Skin epidermis (tissue), 12 donors: ENCODE measurements around the gene C6orf58.
"Not testable (repeated sequence)": the region's sequence is repeated elsewhere in the genome, so short reads cannot be mapped to it uniquely, and the experiment has no call there.

Experiments used
- H3K27ac ChIP-seq, 21 experiments: fragments of 200-600 bp; sonication (generic) in 11 of 21; one replicate each; pipeline ENCODE4 v1.5.0; 2020; ENCODE audit warnings: mild to moderate bottlenecking in 3 of 21, inconsistent platforms in 2 of 21, moderate library complexity in 2 of 21
- H3K4me3 ChIP-seq, 7 experiments: fragments of 200-600 bp; sonication (generic) in 2 of 7; one replicate each; pipeline ENCODE4 v1.5.0; 2020; ENCODE audit warnings: inconsistent platforms in 2 of 7, mild to moderate bottlenecking in 2 of 7, moderate library complexity in 1 of 7

Gene C6orf58

DNA sequence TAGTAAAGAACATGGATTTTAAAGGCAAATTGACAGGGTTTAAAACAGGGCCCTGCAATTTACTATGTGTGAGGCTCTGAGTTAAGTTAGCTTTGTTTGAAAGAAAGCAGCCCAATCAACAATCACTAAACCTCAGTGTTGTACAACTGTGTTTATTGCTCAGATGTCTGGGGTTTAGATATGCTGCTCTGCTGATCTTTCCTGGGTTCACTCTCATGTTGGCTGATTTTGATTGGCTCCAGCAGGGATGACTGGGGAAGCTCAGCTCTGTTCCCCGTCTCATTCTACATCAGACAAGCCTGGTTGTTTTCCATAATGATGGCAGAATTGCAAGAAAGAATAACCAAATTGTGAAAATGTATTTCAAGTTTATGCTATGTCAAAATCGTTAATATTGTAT lies 10.9 kb downstream of the C6orf58 start:
- Histone ChIP-seq H3K27ac (no peak overlapping the region), H3K4me3 (no peak overlapping the region)

DNA sequence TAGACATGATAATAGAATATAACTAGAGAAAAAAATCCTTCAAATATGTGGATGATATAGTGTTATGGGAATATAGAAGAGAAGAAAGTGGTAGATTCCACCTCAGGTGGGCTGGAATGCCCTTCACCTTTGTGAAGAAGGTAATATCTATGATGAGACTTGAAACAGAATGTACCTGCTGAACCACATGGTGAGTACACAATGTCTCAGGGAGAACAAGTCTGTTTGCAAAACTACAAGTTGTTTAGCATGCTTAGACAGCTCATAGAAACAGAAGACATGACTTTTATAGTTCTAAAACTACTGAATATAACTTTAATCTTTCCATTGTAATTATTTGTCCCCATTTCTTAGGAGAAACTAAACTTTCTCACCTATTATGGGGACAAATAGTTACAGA lies 12.2 kb downstream of the C6orf58 start:
- no peak overlapping the region for H3K4me3 ChIP-seq
- H3K27ac ChIP-seq = no peak overlapping the region

DNA sequence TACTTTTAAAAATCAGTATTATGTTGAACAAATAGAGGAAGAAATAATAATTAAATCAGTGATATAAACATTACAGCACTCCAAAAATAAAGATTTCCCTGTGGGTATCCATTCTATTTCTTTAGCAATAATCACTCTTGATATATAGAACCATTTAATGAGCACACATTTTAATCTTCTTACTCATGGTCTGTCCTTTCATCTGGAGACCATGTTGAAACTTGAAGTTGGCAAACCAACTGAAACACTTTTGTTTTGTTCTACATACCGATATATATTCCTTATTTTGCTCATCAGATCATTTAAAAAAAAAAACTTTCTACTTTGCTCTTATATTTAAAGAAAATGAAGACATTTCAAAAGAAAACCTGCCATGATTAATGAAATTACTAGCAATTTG lies 13.4 kb downstream of the C6orf58 start:
- Histone ChIP-seq H3K4me3 (no peak overlapping the region), H3K27ac (no peak overlapping the region)

DNA sequence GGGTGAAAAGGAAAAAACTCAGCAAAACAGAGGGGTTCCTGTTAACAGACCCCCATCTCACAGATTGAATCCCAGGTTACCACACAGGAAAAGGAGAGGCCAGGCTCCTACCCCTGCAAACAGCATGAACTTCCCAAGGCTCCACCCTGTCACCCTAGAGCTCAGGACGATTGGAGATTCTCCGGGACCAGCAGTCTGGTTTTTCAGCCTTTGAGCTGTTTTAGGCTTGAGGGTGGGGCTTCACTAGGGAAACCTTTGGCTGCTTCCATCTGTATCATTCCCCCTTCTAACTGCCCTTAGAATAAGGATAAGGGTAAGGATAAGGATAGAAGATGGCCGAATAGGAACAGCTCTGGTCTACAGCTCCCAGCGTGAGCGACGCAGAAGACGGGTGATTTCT lies 16.0 kb downstream of the C6orf58 start:
- Histone ChIP-seq H3K27ac (no peak overlapping the region), H3K4me3 (no peak overlapping the region)

DNA sequence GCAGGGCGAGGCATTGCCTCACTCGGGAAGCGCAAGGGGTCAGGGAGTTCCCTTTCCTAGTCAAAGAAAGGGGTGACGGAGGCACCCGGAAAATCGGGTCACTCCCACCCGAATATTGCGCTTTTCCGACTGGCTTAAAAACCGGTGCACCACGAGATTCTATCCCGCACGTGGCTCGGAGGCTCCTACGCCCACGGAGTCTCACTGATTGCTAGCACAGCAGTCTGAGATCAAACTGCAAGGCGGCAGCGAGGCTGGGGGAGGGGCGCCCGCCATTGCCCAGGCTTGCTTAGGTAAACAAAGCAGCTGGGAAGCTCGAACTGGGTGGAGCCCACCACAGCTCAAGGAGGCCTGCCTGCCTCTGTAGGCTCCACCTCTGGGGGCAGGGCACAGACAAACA lies 16.5 kb downstream of the C6orf58 start:
- not testable (repeated sequence) for H3K27ac ChIP-seq, H3K4me3 ChIP-seq

DNA sequence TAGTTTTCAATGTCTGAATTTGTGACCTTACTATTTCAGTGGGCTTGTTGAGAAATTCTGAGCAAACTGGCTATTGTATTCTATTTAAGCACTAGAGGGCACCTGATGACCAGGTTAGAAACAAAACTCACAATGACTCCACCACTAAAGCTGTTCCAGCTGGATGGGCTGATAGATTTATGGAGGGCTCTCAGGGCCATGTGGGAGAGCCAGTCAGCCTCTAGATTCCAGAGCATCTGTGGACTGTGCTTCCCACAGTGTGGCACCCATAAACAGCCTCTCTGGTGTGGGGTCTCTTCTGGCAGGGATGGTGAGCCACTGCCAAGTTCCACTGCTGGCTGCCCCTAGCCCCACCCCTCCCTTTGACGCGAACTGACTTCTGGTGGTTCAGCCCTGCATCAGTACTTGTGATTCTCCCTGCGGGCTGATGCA lies 29.2 kb downstream of the C6orf58 start:
- H3K4me3 ChIP-seq = no peak overlapping the region
- H3K27ac ChIP-seq = no peak overlapping the region

DNA sequence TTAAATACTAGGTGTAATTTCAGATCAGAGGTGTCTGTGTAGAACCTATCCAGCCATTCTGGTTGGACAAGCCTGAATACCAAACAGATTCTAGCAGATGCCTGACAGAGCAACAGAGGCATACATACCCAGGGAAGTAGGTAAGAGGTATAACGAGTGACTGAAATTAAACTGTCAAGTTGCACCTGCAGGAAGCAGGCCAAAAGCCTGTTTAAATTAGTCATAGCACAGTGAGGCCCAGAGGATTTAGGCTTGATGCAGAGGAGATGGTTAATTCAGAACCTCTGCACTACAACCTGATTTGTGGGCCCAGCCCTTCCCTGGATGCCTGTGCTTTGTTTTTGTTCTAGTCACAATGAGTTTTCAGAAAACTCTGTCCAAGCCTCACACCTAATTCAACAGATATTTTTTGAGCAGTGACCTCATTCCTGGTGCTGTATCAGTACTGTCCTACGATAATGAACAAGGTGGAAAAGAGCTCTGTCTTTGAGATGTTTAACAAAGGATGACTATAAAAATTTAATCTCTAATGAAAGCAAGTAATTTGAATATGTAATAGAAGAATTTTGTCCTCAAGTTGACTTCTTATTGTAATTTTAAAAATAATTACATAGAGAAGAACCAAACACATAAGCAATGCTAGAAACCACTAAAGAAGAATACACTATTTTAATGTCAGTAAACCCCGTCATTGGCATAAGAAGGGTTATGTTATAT lies 31.7 kb downstream of the C6orf58 start:
- Histone ChIP-seq H3K4me3 (no peak overlapping the region), H3K27ac (no peak overlapping the region)

DNA sequence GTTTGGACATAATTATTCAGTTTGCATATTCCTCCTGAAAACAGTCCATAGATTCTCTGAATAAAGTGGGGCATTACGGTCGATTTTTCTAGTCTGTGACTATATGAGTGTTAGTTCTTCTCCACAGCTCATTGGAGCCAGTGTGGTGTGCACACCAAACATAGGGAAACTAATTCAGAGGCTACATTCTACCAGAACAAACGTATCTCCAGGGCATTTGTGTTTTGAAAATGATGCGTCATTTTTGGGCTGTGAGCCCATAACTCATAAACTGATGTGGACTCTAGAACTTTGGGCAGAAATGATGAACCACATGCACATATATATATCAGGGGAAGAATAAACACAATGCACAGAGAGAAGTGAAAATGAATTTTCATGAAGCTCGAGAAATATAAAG lies 41.8 kb downstream of the C6orf58 start:
- H3K4me3 ChIP-seq = no peak overlapping the region

DNA sequence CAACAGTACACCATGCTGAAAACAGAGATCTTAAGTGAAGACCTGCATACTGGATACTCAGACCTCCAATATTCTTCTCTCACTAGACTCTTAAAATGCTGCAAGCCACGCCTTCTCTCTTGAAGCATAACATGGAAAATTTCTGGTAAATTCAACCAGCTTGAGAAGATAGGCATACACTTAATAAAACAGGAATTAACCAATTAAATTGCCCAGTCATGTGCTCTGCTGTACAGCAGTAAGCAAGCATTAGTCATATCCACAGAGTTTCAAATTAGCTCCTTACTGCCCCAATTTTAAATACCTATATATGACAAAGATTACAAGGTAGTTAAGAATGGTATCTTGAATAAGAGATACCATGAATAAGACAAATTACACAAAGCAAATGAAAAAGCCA lies 53.8 kb downstream of the C6orf58 start:
- Histone ChIP-seq H3K27ac (no peak overlapping the region), H3K4me3 (no peak overlapping the region)

More for the DNA sequence above, 41.8 kb downstream of the C6orf58 start:
- H3K27ac ChIP-seq = no peak overlapping the region

DNA sequence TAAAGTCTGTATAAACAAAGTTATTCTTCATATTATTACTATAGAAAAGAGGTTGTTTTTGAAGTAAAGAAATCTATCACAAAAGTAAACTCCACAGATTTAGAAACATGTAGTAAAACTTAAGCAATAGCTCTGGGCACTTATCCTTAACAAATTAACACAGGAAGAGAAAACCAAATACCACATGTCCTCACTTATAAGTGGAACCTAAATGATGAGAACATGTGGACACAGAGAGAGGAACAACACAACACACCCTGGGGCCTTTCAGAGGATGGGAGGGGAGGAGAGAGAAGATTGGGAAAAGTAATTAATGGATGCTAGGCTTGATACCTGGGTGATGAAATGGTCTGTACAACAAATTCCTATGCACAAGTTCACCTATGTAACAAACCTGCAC lies 57.2 kb downstream of the C6orf58 start:
- Histone ChIP-seq H3K27ac (no peak overlapping the region), H3K4me3 (no peak overlapping the region)

DNA sequence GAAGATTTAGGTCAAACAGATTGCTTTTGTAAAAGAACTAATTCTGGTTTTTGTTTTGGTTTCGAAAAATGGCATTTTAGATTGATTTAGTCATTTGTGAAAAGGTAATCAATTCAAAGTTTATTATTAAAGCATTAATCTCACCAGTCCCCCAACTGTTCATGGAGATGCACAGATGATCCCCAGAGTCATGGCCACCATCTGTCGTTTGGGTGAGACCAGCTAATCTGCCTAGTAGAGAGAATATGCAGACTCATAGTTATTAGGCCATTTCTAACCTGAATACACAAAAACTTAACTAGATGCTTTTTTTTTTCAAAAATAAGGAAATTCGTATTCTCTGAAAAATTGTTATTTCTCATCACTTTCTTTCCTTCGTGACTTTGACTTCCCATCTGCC lies 58.1 kb downstream of the C6orf58 start:
- Histone ChIP-seq H3K4me3 (no peak overlapping the region), H3K27ac (no peak overlapping the region)

DNA sequence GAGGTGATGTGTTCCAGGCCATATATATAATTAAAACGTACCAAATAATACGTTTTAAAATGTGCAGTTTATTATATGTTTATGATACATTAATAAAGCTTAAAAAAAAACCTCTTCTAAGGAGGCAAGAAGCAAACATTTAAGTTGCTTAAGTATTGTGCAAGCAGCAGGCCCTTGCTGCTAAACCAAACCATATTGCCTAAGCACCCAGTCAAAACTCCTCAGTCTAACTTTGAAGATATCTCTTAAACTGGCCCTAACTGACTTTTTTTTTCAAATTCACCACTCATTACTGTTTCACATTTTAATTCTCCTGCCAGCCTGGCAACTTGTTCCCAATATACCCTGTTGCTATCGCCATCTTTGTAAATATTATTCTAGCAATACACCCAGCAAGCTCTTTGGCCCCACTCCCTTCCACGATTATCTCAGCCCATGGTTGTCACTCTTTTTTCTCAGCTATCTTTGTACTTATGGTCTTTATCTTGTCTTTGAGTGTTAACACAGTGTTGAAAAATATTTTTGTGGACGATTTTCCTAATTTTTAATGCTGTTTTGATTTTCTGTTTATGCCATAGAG lies 60.9 kb downstream of the C6orf58 start:
- no peak overlapping the region for H3K27ac ChIP-seq
- no peak overlapping the region for H3K4me3 ChIP-seq
